Mononuclear cell (primary cell): ENCODE results near the gene TRAPPC1. TPM values are rescaled to one million over a fixed set of nuclear protein-coding genes. Genes with fewer than 3 reads are reported as not detected.

ENCODE experiments used
- H3K27me3 ChIP-seq: 2 replicates; pipeline ENCODE4 v1.6.0; 2011; ENCODE audit warnings: low read length, control low read depth; ENCODE audit not compliant: insufficient read depth
- H3K4me1 ChIP-seq: 2 replicates; pipeline ENCODE4 v1.5.1; 2011; ENCODE audit warnings: mild to moderate bottlenecking, low read length, control low read depth; ENCODE audit not compliant: insufficient read depth
- H3K4me3 ChIP-seq: 2 replicates; pipeline ENCODE4 v1.5.1; 2011; ENCODE audit warnings: mild to moderate bottlenecking, low read length, moderate library complexity
- H3K9me3 ChIP-seq: 2 replicates; pipeline ENCODE4 v1.5.1; 2011; ENCODE audit warnings: low read depth, mild to moderate bottlenecking, control low read depth, low read length
- total RNA-seq: library from RNA; depleted of rRNA; stranded (reverse); fragments of >200 nt; gene quantifications from one replicate; pipeline ENCODE4 v1.2.3, GENCODE V29; 2012

The TRAPPC1 gene
- total RNA-seq, 1 donor = 21.4 TPM

- H3K27me3 ChIP-seq = no peaks in the 10 kb centered on the region
- peak overlapping the region; percentile 36 for H3K4me3 ChIP-seq
- peaks cover 21% of the 10 kb centered on the region for H3K4me1 ChIP-seq
- H3K9me3 ChIP-seq = no peaks in the 10 kb centered on the region
Observed at GRCh38 chr17:7922845-7923628, 8.7 kb downstream of the TRAPPC1 start.

- Histone ChIP-seq H3K27me3 (no peaks in the 10 kb centered on the region), H3K9me3 (no peaks in the 10 kb centered on the region), H3K4me3 (peak overlapping the region; percentile 36), H3K4me1 (peaks cover 21% of the 10 kb centered on the region)
Observed at GRCh38 chr17:7922269-7922844, 9.4 kb downstream of the TRAPPC1 start.

- peaks cover 30% of the 10 kb centered on the region for H3K4me1 ChIP-seq
- no peaks in the 10 kb centered on the region for H3K9me3 ChIP-seq
- no peak overlapping the region for H3K4me3 ChIP-seq
- no peaks in the 10 kb centered on the region for H3K27me3 ChIP-seq
Observed at GRCh38 chr17:7916808-7917207, 14.9 kb downstream of the TRAPPC1 start.

- H3K9me3 ChIP-seq = no peaks in the 10 kb centered on the region
- no peaks in the 10 kb centered on the region for H3K27me3 ChIP-seq
- H3K4me3 ChIP-seq = peak overlapping the region; percentile 59
- H3K4me1 ChIP-seq = peaks cover 30% of the 10 kb centered on the region
Observed at GRCh38 chr17:7916385-7916682, 15.4 kb downstream of the TRAPPC1 start.

- Histone ChIP-seq H3K27me3 (no peaks in the 10 kb centered on the region), H3K4me1 (peaks cover 30% of the 10 kb centered on the region), H3K4me3 (peak within 1 kb of the TSS; percentile 59), H3K9me3 (no peaks in the 10 kb centered on the region)
Observed at GRCh38 chr17:7915611-7916384, 15.9 kb downstream of the TRAPPC1 start, which contains the start of gene RNF227. TSS of gene RNF227 (minus strand) at chr17:7916289. CDS start at chr17:7916195, 94 bp downstream.

- H3K9me3 ChIP-seq = no peaks in the 10 kb centered on the region
- H3K4me3 ChIP-seq = peak overlapping the region; percentile 59
- H3K4me1 ChIP-seq = peaks cover 30% of the 10 kb centered on the region
- no peaks in the 10 kb centered on the region for H3K27me3 ChIP-seq
Observed at GRCh38 chr17:7915179-7915610, 16.6 kb downstream of the TRAPPC1 start.

GRCh38 chr17:7912927-7913524, 18.7 kb downstream of the TRAPPC1 start:
- H3K4me3 ChIP-seq = no peak overlapping the region
- H3K4me1 ChIP-seq = peaks cover 30% of the 10 kb centered on the region
- H3K27me3 ChIP-seq = no peaks in the 10 kb centered on the region
- no peaks in the 10 kb centered on the region for H3K9me3 ChIP-seq

- Histone ChIP-seq H3K4me1 (peaks cover 20% of the 10 kb centered on the region), H3K27me3 (no peaks in the 10 kb centered on the region), H3K4me3 (no peak overlapping the region), H3K9me3 (no peaks in the 10 kb centered on the region)
Observed at GRCh38 chr17:7911116-7911515, 20.6 kb downstream of the TRAPPC1 start.

- H3K27me3 ChIP-seq = no peaks in the 10 kb centered on the region
- peaks cover 19% of the 10 kb centered on the region for H3K4me1 ChIP-seq
- H3K9me3 ChIP-seq = no peaks in the 10 kb centered on the region
- no peak overlapping the region for H3K4me3 ChIP-seq
Observed at GRCh38 chr17:7910711-7911110, 21.0 kb downstream of the TRAPPC1 start.

- H3K9me3 ChIP-seq = no peaks in the 10 kb centered on the region
Observed at GRCh38 chr17:7910281-7910680, 21.5 kb downstream of the TRAPPC1 start.

GRCh38 chr17:7909089-7909488, 22.7 kb downstream of the TRAPPC1 start:
- Histone ChIP-seq H3K4me1 (peaks cover 4% of the 10 kb centered on the region), H3K9me3 (no peaks in the 10 kb centered on the region), H3K4me3 (no peak overlapping the region), H3K27me3 (no peaks in the 10 kb centered on the region)

More at GRCh38 chr17:7910281-7910680, 21.5 kb downstream of the TRAPPC1 start:
- H3K27me3 ChIP-seq = no peaks in the 10 kb centered on the region
- H3K4me3 ChIP-seq = no peak overlapping the region
- H3K4me1 ChIP-seq = peaks cover 15% of the 10 kb centered on the region

GRCh38 chr17:7903154-7904103, 28.3 kb downstream of the TRAPPC1 start:
- H3K27me3 ChIP-seq = no peaks in the 10 kb centered on the region
- H3K4me3 ChIP-seq = no peak overlapping the region
- no peaks in the 10 kb centered on the region for H3K4me1 ChIP-seq
- H3K9me3 ChIP-seq = no peaks in the 10 kb centered on the region

GRCh38 chr17:7897773-7898172, 34.0 kb downstream of the TRAPPC1 start:
- Histone ChIP-seq H3K4me3 (no peak overlapping the region), H3K4me1 (no peaks in the 10 kb centered on the region), H3K9me3 (no peaks in the 10 kb centered on the region), H3K27me3 (no peaks in the 10 kb centered on the region)

- no peaks in the 10 kb centered on the region for H3K27me3 ChIP-seq
- peaks cover 1% of the 10 kb centered on the region for H3K4me1 ChIP-seq
- H3K9me3 ChIP-seq = no peaks in the 10 kb centered on the region
Observed at GRCh38 chr17:7897090-7897489, 34.7 kb downstream of the TRAPPC1 start.

More at GRCh38 chr17:7897090-7897489, 34.7 kb downstream of the TRAPPC1 start:
- H3K4me3 ChIP-seq = no peak overlapping the region
